Smooth muscle cell (in vitro differentiated cells): ENCODE results near the gene EVA1C. TPM values are rescaled to one million over a fixed set of nuclear protein-coding genes. Genes with fewer than 3 reads are reported as not detected.

Experiments used
- DNase-seq: peaks from one replicate; lab custom pipeline; 2025; ENCODE audit not compliant: unreplicated experiment; lab: John Stamatoyannopoulos, UW
- H2AFZ ChIP-seq: fragments of 200-600 bp; sonication (generic); 2 replicates; pipeline ENCODE4 v1.6.0; 2016; ENCODE audit warnings: antibody characterized with exemption, low read depth, mild to moderate bottlenecking
- H3F3A ChIP-seq: fragments of 200-600 bp; sonication (generic); 2 replicates; pipeline ENCODE4 v1.6.0; 2017; ENCODE audit warnings: antibody characterized with exemption, low read depth
- H3K27ac ChIP-seq: fragments of 200-600 bp; sonication (generic); 2 replicates; pipeline ENCODE4 v1.5.1; 2016; ENCODE audit warnings: low read depth, mild to moderate bottlenecking
- H3K27me3 ChIP-seq: fragments of 200-600 bp; sonication (generic); 2 replicates; pipeline ENCODE4 v1.6.1; 2016; ENCODE audit warnings: low read depth, mild to moderate bottlenecking
- H3K36me3 ChIP-seq: fragments of 200-600 bp; sonication (generic); 2 replicates; pipeline ENCODE4 v1.5.1; 2016; ENCODE audit warnings: low read depth
- H3K4me1 ChIP-seq: fragments of 200-600 bp; sonication (generic); 2 replicates; pipeline ENCODE4 v1.5.1; 2016; ENCODE audit warnings: low read depth
- H3K4me2 ChIP-seq: fragments of 200-600 bp; sonication (generic); 2 replicates; pipeline ENCODE4 v1.6.0; 2016; ENCODE audit warnings: mild to moderate bottlenecking
- H3K4me3 ChIP-seq: fragments of 200-600 bp; sonication (generic); 2 replicates; pipeline ENCODE4 v1.5.1; 2016; ENCODE audit warnings: mild to moderate bottlenecking
- H3K79me2 ChIP-seq: fragments of 200-600 bp; sonication (generic); 2 replicates; pipeline ENCODE4 v1.6.0; 2016; ENCODE audit warnings: low read depth, mild to moderate bottlenecking
- H3K9ac ChIP-seq: fragments of 200-600 bp; sonication (generic); 2 replicates; pipeline ENCODE4 v1.6.0; 2016; ENCODE audit warnings: low read depth
- H3K9me3 ChIP-seq: fragments of 200-600 bp; sonication (generic); replicated peaks from 2 replicates; pipeline ENCODE4 v1.5.1; 2016; ENCODE audit warnings: low read depth
- H4K20me1 ChIP-seq: fragments of 200-600 bp; sonication (generic); 2 replicates; pipeline ENCODE4 v1.6.0; 2016; ENCODE audit warnings: low read depth
- CTCF ChIP-seq: fragments of 200-600 bp; sonication (generic); IDR thresholded peaks from 2 replicates; pipeline ENCODE4 v1.5.1; 2017; ENCODE audit warnings: borderline replicate concordance, mild to moderate bottlenecking, antibody characterized with exemption; ENCODE audit not compliant: insufficient read depth, poor library complexity, severe bottlenecking
- WGBS: methylation state at CpG from one replicate; pipeline ENCODE4 v1.1.7; 2016; ENCODE audit warnings: low lambda C conversion rate; 5-methylcytosine and 5-hydroxymethylcytosine counted together
- polyA plus RNA-seq: library from polyadenylated mRNA; unstranded; fragments of >200 nt; fragmentation: Nextera tagmentation; extraction: Ambion mirVana; gene quantifications from 2 replicates; pipeline ENCODE4 v1.2.1, GENCODE V29; 2016
- total RNA-seq: library from RNA; depleted of rRNA; stranded (reverse); fragments of >200 nt; gene quantifications from 2 replicates; pipeline ENCODE4 v1.2.3, GENCODE V29; 2014

The EVA1C gene
- total and polyA plus RNA-seq, 2 experiments from 2014 or later: 1.9 to 3.7 TPM

DNA sequence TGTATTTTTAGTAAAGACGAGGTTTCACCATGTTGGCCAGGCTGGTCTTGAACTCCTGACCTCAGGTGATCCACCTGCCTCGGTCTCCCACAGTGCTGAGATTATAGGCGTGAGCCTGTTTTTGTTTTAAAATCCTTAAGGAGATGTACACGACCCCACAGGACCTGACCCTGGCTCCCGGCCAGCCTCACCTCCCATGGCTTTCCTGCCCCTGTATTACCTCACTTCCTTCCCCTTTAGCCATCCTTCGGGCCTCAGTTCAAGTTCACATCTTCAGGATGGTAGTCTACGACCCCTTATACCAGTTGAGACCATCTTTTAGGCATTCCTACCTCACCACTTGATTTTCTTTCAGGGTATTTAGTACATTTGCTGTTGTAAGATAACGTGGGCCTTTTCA is 136.5 kb downstream of the EVA1C start:
- WGBS: 90% methylated on average over 8 of the region's 8 CpGs
- H3K4me1 ChIP-seq: no peaks in the 10 kb centered on the region
- TF ChIP-seq CTCF: no peak

DNA sequence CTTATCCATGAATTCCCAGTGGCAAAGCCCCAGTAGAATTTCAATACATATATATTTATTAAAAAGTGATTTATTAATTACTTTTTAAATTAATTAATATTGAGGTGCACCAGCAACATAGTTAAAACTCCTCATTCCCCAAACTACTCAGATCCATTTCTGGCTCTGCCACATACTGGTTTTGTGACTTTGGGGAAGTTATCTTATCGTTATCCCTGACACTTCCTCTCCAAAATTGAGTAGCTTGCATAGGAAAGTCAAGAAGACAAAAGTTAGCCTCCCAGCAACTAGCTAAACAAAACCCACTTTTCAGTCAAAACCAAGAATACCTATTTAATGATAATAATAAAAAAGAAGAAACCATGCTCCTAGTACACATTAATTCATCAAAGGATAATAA is 136.9 kb downstream of the EVA1C start:
- Histone ChIP-seq H3K36me3 (no peaks in the 10 kb centered on the region), H4K20me1 (no peaks in the 10 kb centered on the region), H3K4me3 (no peak overlapping the region), H3K27ac (no peak overlapping the region), H3K79me2 (no peaks in the 10 kb centered on the region), H3K9ac (no peak overlapping the region), H3F3A (no peaks in the 10 kb centered on the region), H3K27me3 (no peaks in the 10 kb centered on the region), H3K4me2 (no peak overlapping the region), H2AFZ (no peak overlapping the region), H3K9me3 (no peaks in the 10 kb centered on the region), H3K4me1 (no peaks in the 10 kb centered on the region)
- DNase-seq: no peak
- no peak for TF ChIP-seq CTCF
- WGBS: 80% methylated on average over 1 of the region's 1 CpG

More for the DNA sequence above, 136.5 kb downstream of the EVA1C start:
- no peak overlapping the region for H3K27ac ChIP-seq
- DNase-seq: no peak
- no peaks in the 10 kb centered on the region for H3K79me2 ChIP-seq
- H3K27me3 ChIP-seq: no peaks in the 10 kb centered on the region
- H3K9ac ChIP-seq: no peak overlapping the region
- no peaks in the 10 kb centered on the region for H3F3A ChIP-seq
- no peak overlapping the region for H3K4me3 ChIP-seq
- no peak overlapping the region for H2AFZ ChIP-seq
- no peaks in the 10 kb centered on the region for H3K36me3 ChIP-seq
- no peaks in the 10 kb centered on the region for H3K9me3 ChIP-seq
- H4K20me1 ChIP-seq: no peaks in the 10 kb centered on the region
- H3K4me2 ChIP-seq: no peak overlapping the region

- 82% methylated on average over 3 of the region's 3 CpGs for WGBS
- DNase-seq: no peak
These were observed 137.4 kb downstream of the EVA1C start for GRCh38 chr21:32549886-32550285.

More at GRCh38 chr21:32549886-32550285, 137.4 kb downstream of the EVA1C start:
- Histone ChIP-seq H3K27ac (no peak overlapping the region), H3K4me3 (no peak overlapping the region), H3K27me3 (no peaks in the 10 kb centered on the region), H4K20me1 (no peaks in the 10 kb centered on the region), H3K4me2 (no peak overlapping the region), H3K9ac (no peak overlapping the region), H3F3A (no peaks in the 10 kb centered on the region), H3K36me3 (no peaks in the 10 kb centered on the region), H3K9me3 (no peaks in the 10 kb centered on the region), H2AFZ (no peak overlapping the region), H3K4me1 (no peaks in the 10 kb centered on the region), H3K79me2 (no peaks in the 10 kb centered on the region)
- no peak for TF ChIP-seq CTCF
